ENCODE results near the gene SNRNP25. TPM values are rescaled to one million over a fixed set of nuclear protein-coding genes. Genes with fewer than 3 reads are reported as not detected.

SNRNP25 gene
- total RNA-seq, 1 donor from 2014 or later: 85.7 TPM

GRCh38 chr16:100989-101388 is 47.4 kb downstream of the SNRNP25 start:
- intact Hi-C loops (cut with micrococcal nuclease): no loop called here

- intact Hi-C loops (cut with micrococcal nuclease): no loop called here
These were observed 48.0 kb downstream of the SNRNP25 start for GRCh38 chr16:101586-101985.

- intact Hi-C loops (cut with micrococcal nuclease): no loop called here
These were observed 48.6 kb downstream of the SNRNP25 start for GRCh38 chr16:102060-102855.

- intact Hi-C loops (cut with micrococcal nuclease): no loop called here
These were observed 50.7 kb downstream of the SNRNP25 start for GRCh38 chr16:104355-104754.

- intact Hi-C loops (cut with micrococcal nuclease): no loop called here
These were observed 51.3 kb downstream of the SNRNP25 start for GRCh38 chr16:104928-105327.

GRCh38 chr16:105521-105920 is 51.9 kb downstream of the SNRNP25 start:
- intact Hi-C loops (cut with micrococcal nuclease): no loop called here

- intact Hi-C loops (cut with micrococcal nuclease): loop anchor here (1.0 to 2.0 kb wide), 2 partner anchors 74 to 256 kb away; partner anchors contain the start of gene HBQ1
These were observed 53.1 kb downstream of the SNRNP25 start for GRCh38 chr16:106623-107324.

Other genes with a start within 250 kb of the SNRNP25 start
- 48.5 and 49.1 TPM in 2 replicates for gene POLR3K, start 220 bp upstream of the SNRNP25 start, total RNA-seq
- 0.11 TPM in 1 of 2 replicates, not detected in the other for gene RHBDF1, start 18.8 kb downstream of the SNRNP25 start, total RNA-seq
- gene MPG, start 24.4 kb downstream of the SNRNP25 start, total RNA-seq: 53.2 and 57.4 TPM in 2 replicates
- 33.5 and 35.7 TPM in 2 replicates for gene NPRL3, start 84.8 kb downstream of the SNRNP25 start, total RNA-seq
- gene HBZ, start 98.8 kb downstream of the SNRNP25 start, total RNA-seq: not detected in 2 replicates
- gene HBM, start 112.2 kb downstream of the SNRNP25 start, total RNA-seq: not detected in 2 replicates
- not detected in 2 replicates for gene HBA2, start 119.0 kb downstream of the SNRNP25 start, total RNA-seq
- not detected in 2 replicates for gene HBA1, start 122.9 kb downstream of the SNRNP25 start, total RNA-seq
- not detected in 2 replicates for gene HBQ1, start 126.6 kb downstream of the SNRNP25 start, total RNA-seq
- gene LUC7L, start 175.6 kb downstream of the SNRNP25 start, total RNA-seq: 79.1 and 80.8 TPM in 2 replicates
- 29.4 and 32.2 TPM in 2 replicates for gene FAM234A, start 181.0 kb downstream of the SNRNP25 start, total RNA-seq
- 0.11 and 0.34 TPM in 2 replicates for gene RGS11, start 222.1 kb downstream of the SNRNP25 start, total RNA-seq
- not detected in 2 replicates for gene ARHGDIG, start 226.8 kb downstream of the SNRNP25 start, total RNA-seq
- gene PDIA2, start 229.3 kb downstream of the SNRNP25 start, total RNA-seq: not detected in 2 replicates

All from T-helper 2 cell treated with Interferon-gamma antibody and Interleukin-4, amounts not matched to agents 100 ng/mL and 5 ng/mL, for 36 hours (primary cell).